ENCODE results near the gene GDPGP1. TPM values are rescaled to one million over a fixed set of nuclear protein-coding genes. Genes with fewer than 3 reads are reported as not detected.

GDPGP1 gene
- total and polyA plus RNA-seq, 9 of the 15 experiments (the other 6 are each of a cell fraction or from before 2014, with no cell fraction given) = 0.78 to 6.1 (median 2.8) TPM

DNA sequence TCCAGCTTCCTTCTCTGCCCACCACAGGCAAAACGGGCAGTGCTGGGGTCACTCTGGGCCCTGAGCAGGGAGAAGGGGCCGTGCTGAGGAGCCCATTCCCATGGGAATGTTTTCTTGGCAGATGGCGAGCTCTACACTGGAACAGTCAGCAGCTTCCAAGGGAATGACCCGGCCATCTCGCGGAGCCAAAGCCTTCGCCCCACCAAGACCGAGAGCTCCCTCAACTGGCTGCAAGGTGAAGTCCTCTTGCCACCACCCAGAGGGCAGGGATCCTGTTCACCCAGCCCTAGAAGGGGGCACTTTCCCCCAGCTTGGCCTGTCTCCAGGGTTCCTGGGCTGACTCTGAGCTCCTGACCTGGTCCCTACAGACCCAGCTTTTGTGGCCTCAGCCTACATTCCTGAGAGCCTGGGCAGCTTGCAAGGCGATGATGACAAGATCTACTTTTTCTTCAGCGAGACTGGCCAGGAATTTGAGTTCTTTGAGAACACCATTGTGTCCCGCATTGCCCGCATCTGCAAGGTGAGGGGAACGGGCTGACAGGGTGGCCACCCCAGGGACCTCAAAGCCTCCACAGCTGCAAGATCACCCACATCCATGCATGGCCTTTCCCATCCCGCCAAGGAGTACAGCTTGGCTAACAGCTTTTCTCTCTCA, 12.6 kb upstream of the GDPGP1 start:
- Histone ChIP-seq H2AFZ (ENCODE audit: low read depth, low read length) (no peak overlapping the region), H3K9ac (ENCODE audit: insufficient read depth in 1 of 2, low read depth in 2 of 2, low read length in 2 of 2) (no peak overlapping the region; a peak in 1 of 4 replicates), H3K9me3 (replicated peaks; ENCODE audit: control insufficient read depth, insufficient read depth, low read depth, low read length) (no peaks in the 10 kb centered on the region), H3K4me2 (ENCODE audit: insufficient read depth, low read length) (no peak overlapping the region), H3K36me3 (ENCODE audit: control insufficient read depth, insufficient read depth, low read length) (peaks cover 83% of the 10 kb centered on the region; the same call in 2 of the 3 replicates), H3K79me2 (ENCODE audit: control insufficient read depth, insufficient read depth, low read length) (no peaks in the 10 kb centered on the region), H3K9me1 (ENCODE audit: control insufficient read depth, insufficient read depth, low read length) (no peaks in the 10 kb centered on the region), H3K27me3 (ENCODE audit: control insufficient read depth in 2 of 2, insufficient read depth in 2 of 2, low read length in 2 of 2) (no peaks in the 10 kb centered on the region), H3K4me1 (replicated peaks in 1 of 2; ENCODE audit: control insufficient read depth in 2 of 2, insufficient read depth in 2 of 2, low read length in 2 of 2) (peaks cover 0 to 17% of the 10 kb centered on the region in 2 experiments; a peak in 2 of 5 replicates), H3K27ac (ENCODE audit: extremely low read depth, low read depth, low read length) (no peak overlapping the region), H4K20me1 (replicated peaks; ENCODE audit: control insufficient read depth, insufficient read depth, low read length) (0 out of 2 replicates have a peak, but pooled peaks cover 5% of the 10 kb centered on the region), H3K4me3 (no peak overlapping the region)
- peak; percentile 85 for ATAC-seq
- WGBS (ENCODE audit: insufficient coverage, low coverage, missing lambda C conversion rate) = 69% methylated on average over 12 of the region's 14 CpGs
- FAIRE-seq = peak; percentile 84
- ChIA-PET POLR2A (interaction anchor here (0.5 to 2.0 kb wide), 9 partner anchors 9 to 346 kb away, joined by 3 to 9 read pairs (median 4); partner anchors contain the start of genes CIB1, GDPGP1 and SEMA4B), CTCF (ENCODE audit: low intra/inter-chr PET ratio) (interaction anchor here (1.2 to 1.4 kb wide), 2 partner anchors 78 to 79 kb away, joined by 5 read pairs; no protein-coding TSS in a partner anchor)
- intact Hi-C loops (cut with micrococcal nuclease) = loop anchor here (1.0 kb wide), 1 partner anchor 78 kb away; no protein-coding TSS in a partner anchor
- DNase-seq (ENCODE audit: extremely low read depth in 1 of 4, low spot score in 3 of 4) = peak in 3 of 4 experiments; percentile 45 to 68 (median 67)
- BruUV-seq (replicated peaks) = no TSS peak
- in situ Hi-C loops (cut with MboI) = no loop called here
- TF ChIP-seq CTCF (IDR thresholded peaks at IDR 0.05 in 2 of 3, conservative IDR thresholded peaks at IDR 0.05 in 1 of 3; ENCODE audit: insufficient read depth in 2 of 3, low read depth in 1 of 3, low read length in 3 of 3) (peak; percentile 73 to 78 (median 75)), EP300 (IDR thresholded peaks at IDR 0.05; ENCODE audit: low read length) (no peak), MYNN (IDR thresholded peaks at IDR 0.05) (0 out of 2 replicates have a peak, but pooled peaks have one; percentile 42), MYNN (CRISPR knock-in tag; IDR thresholded peaks at IDR 0.05) (no peak), ZNF780A (CRISPR knock-in tag; IDR thresholded peaks at IDR 0.05) (no peak), THRB (CRISPR knock-in tag; conservative IDR thresholded peaks at IDR 0.05) (no peak), GTF2A2 (tag; IDR thresholded peaks at IDR 0.05) (no peak), HNRNPLL (IDR thresholded peaks at IDR 0.05; ENCODE audit: low read depth, low read length, poor library complexity, severe bottlenecking) (no peak), U2AF1 (optimal IDR thresholded peaks at IDR 0.05; ENCODE audit: low read depth, low read length) (no peak)
- TF ChIP-seq, protein P1, sequence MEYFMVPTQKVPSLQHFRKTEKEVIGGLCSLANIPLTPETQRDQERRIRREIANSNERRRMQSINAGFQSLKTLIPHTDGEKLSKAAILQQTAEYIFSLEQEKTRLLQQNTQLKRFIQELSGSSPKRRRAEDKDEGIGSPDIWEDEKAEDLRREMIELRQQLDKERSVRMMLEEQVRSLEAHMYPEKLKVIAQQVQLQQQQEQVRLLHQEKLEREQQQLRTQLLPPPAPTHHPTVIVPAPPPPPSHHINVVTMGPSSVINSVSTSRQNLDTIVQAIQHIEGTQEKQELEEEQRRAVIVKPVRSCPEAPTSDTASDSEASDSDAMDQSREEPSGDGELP (CRISPR knock-in tag; IDR thresholded peaks at IDR 0.05; ENCODE audit: borderline replicate concordance) = 0 out of 2 replicates have a peak, but pooled peaks have one; percentile 14
- TF ChIP-seq, protein P2, sequence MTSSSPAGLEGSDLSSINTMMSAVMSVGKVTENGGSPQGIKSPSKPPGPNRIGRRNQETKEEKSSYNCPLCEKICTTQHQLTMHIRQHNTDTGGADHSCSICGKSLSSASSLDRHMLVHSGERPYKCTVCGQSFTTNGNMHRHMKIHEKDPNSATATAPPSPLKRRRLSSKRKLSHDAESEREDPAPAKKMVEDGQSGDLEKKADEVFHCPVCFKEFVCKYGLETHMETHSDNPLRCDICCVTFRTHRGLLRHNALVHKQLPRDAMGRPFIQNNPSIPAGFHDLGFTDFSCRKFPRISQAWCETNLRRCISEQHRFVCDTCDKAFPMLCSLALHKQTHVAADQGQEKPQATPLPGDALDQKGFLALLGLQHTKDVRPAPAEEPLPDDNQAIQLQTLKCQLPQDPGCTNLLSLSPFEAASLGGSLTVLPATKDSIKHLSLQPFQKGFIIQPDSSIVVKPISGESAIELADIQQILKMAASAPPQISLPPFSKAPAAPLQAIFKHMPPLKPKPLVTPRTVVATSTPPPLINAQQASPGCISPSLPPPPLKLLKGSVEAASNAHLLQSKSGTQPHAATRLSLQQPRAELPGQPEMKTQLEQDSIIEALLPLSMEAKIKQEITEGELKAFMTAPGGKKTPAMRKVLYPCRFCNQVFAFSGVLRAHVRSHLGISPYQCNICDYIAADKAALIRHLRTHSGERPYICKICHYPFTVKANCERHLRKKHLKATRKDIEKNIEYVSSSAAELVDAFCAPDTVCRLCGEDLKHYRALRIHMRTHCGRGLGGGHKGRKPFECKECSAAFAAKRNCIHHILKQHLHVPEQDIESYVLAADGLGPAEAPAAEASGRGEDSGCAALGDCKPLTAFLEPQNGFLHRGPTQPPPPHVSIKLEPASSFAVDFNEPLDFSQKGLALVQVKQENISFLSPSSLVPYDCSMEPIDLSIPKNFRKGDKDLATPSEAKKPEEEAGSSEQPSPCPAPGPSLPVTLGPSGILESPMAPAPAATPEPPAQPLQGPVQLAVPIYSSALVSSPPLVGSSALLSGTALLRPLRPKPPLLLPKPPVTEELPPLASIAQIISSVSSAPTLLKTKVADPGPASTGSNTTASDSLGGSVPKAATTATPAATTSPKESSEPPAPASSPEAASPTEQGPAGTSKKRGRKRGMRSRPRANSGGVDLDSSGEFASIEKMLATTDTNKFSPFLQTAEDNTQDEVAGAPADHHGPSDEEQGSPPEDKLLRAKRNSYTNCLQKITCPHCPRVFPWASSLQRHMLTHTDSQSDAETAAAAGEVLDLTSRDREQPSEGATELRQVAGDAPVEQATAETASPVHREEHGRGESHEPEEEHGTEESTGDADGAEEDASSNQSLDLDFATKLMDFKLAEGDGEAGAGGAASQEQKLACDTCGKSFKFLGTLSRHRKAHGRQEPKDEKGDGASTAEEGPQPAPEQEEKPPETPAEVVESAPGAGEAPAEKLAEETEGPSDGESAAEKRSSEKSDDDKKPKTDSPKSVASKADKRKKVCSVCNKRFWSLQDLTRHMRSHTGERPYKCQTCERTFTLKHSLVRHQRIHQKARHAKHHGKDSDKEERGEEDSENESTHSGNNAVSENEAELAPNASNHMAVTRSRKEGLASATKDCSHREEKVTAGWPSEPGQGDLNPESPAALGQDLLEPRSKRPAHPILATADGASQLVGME (CRISPR knock-in tag; IDR thresholded peaks at IDR 0.05) = no peak

Measured in K562 (cell line).